CD8-positive, alpha-beta memory T cell (primary cell): ENCODE data around the gene SNAPC2. TPM values are rescaled to one million over a fixed set of nuclear protein-coding genes. Genes with fewer than 3 reads are reported as not detected.
"Not testable (repeated sequence)": the region's sequence is repeated elsewhere in the genome, so short reads cannot be mapped to it uniquely, and the experiment has no call there.

Experiments used
- CTCF ChIA-PET: fragments of 350-600 bp; sonication (Branson Sonifier 250); formaldehyde crosslinking; loops from one replicate; lab custom pipeline; 2021; ENCODE audit warnings: antibody characterized with exemption; lab: Charles Lee
- POLR2A ChIA-PET: fragments of 350-600 bp; sonication (Branson Sonifier 250); formaldehyde crosslinking; loops from one replicate; lab custom pipeline; 2021; ENCODE audit warnings: antibody characterized with exemption; lab: Charles Lee
- DNase-seq, 5 donors: peaks; one replicate each; pipeline versions ENCODE4 v3.0.0 to v3.0.0-alpha.2; 2020 to 2022; ENCODE audit warnings: mixed read lengths in 1 of 5
- H3K27ac ChIP-seq: one replicate; pipeline ENCODE4 v1.7.0; 2013; ENCODE audit warnings: low read depth, mild to moderate bottlenecking, low read length, moderate library complexity
- H3K27me3 ChIP-seq: 2 replicates; pipeline ENCODE4 v1.7.0; 2013; ENCODE audit warnings: low read length, mild to moderate bottlenecking; ENCODE audit not compliant: insufficient read depth, poor library complexity, severe bottlenecking
- H3K36me3 ChIP-seq: 2 replicates; pipeline ENCODE4 v1.7.0; 2013; ENCODE audit warnings: mild to moderate bottlenecking, low read length, moderate library complexity; ENCODE audit not compliant: insufficient read depth
- H3K4me1 ChIP-seq: 2 replicates; pipeline ENCODE4 v1.7.0; 2013; ENCODE audit warnings: mild to moderate bottlenecking, low read length, moderate library complexity; ENCODE audit not compliant: insufficient read depth
- H3K4me3 ChIP-seq: 2 replicates; pipeline ENCODE4 v1.7.0; 2013; ENCODE audit warnings: mild to moderate bottlenecking, low read length
- H3K9me3 ChIP-seq: 2 replicates; pipeline ENCODE4 v1.7.0; 2013; ENCODE audit warnings: mild to moderate bottlenecking, low read length
- H3K27ac Mint-ChIP-seq, 8 donors: one replicate each; pipeline ENCODE4 v1.8.0; 2020 to 2021; ENCODE audit warnings: mixed read lengths in 8 of 8, mild to moderate bottlenecking in 6 of 8, inconsistent platforms in 3 of 8, moderate library complexity in 3 of 8
- H3K27me3 Mint-ChIP-seq, 2 donors: one replicate each; pipeline ENCODE4 v1.8.0; 2020 to 2021; ENCODE audit warnings: mixed read lengths in 2 of 2, mild to moderate bottlenecking in 1 of 2, moderate library complexity in 1 of 2
- H3K36me3 Mint-ChIP-seq, 3 donors: one replicate each; pipeline ENCODE4 v1.8.0; 2020 to 2021; ENCODE audit warnings: mixed read lengths in 3 of 3, inconsistent platforms in 1 of 3, mild to moderate bottlenecking in 1 of 3
- H3K4me1 Mint-ChIP-seq, 3 donors: one replicate each; pipeline ENCODE4 v1.8.0; 2020 to 2021; ENCODE audit warnings: mixed read lengths in 3 of 3, inconsistent platforms in 1 of 3, mild to moderate bottlenecking in 1 of 3
- H3K4me3 Mint-ChIP-seq, 7 donors: one replicate each; pipeline ENCODE4 v1.8.0; 2020 to 2021; ENCODE audit warnings: mixed read lengths in 7 of 7, mild to moderate bottlenecking in 6 of 7, moderate library complexity in 4 of 7, inconsistent platforms in 2 of 7
- H3K9me3 Mint-ChIP-seq, 5 donors: one replicate each; pipeline ENCODE4 v1.8.0; 2020 to 2022; ENCODE audit warnings: mixed read lengths in 5 of 5, mild to moderate bottlenecking in 3 of 5, moderate library complexity in 2 of 5, inconsistent platforms in 1 of 5
- polyA plus RNA-seq: library from polyadenylated mRNA; unstranded; fragments of 300-500 nt; fragmentation: Illumina TruSeq; gene quantifications from one replicate; pipeline ENCODE4 v1.2.3, GENCODE V29; 2021
- total RNA-seq, 2 experiments: library from RNA; stranded (reverse); gene quantifications; one replicate each; pipeline ENCODE4 v1.2.3, GENCODE V29; 2021

SNAPC2 gene
- total and polyA plus RNA-seq, 3 experiments from 2014 or later: 17.4 to 21.9 (median 18.2) TPM

DNA sequence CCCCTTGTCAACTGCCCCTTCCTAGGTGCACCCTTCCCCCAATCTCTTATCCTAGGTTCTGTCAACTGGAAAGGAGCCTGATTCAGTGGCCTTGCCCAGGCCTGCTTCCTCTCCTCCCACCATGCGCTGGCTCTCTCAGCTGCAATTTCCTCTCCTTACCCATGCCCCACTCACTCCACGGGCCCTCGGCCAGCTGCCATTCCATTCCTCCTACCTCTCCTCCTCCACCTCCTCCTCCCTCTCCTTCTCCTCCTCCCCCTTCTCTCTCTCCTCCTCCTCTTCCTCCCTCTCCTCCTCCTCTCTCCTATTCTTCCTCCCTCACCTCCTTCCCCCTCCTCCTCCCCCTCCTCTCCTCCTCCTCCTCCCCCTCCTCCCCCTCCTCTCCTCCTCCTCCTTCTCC lies 32.9 kb downstream of the SNAPC2 start:
- Histone ChIP-seq H3K4me1 (no peaks in the 10 kb centered on the region), H3K36me3 (no peaks in the 10 kb centered on the region), H3K27ac (no peak overlapping the region), H3K4me3 (no peak overlapping the region), H3K9me3 (no peaks in the 10 kb centered on the region), H3K27me3 (no peaks in the 10 kb centered on the region)
- H3K36me3 Mint-ChIP-seq: peaks cover 0 to 4% (median 0%) of the 10 kb centered on the region in 3 donors
- POLR2A ChIA-PET: no interaction called here
- no peaks in the 10 kb centered on the region for H3K4me1 Mint-ChIP-seq
- no peak overlapping the region for H3K27ac Mint-ChIP-seq
- DNase-seq: no peak
- H3K9me3 Mint-ChIP-seq: no peaks in the 10 kb centered on the region
- no peak overlapping the region for H3K4me3 Mint-ChIP-seq
- CTCF ChIA-PET: no interaction called here
- no peaks in the 10 kb centered on the region for H3K27me3 Mint-ChIP-seq

DNA sequence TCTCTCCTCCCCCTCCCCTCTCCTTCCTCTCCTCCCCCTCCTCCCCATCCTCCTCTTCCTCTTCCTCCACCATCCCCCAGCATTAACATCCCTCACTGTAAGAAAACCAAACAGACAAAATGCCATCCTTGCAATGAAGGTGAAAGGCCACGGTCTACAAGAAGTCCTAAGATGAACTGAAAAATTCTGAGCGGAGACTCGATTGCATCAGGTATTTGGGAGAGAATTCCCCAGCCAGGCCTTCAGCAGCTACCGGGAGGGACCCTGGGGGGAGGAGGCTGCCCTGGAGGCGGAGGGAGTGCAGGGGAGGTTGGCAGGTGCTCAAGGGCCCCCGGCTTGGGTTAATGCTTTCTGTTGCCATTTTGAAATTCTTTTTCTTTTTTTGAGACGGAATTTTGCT lies 33.4 kb downstream of the SNAPC2 start:
- no peak for DNase-seq
- no peaks in the 10 kb centered on the region for H3K4me1 Mint-ChIP-seq
- Histone ChIP-seq H3K36me3 (no peaks in the 10 kb centered on the region), H3K4me1 (no peaks in the 10 kb centered on the region), H3K27ac (no peak overlapping the region), H3K27me3 (no peaks in the 10 kb centered on the region), H3K9me3 (no peaks in the 10 kb centered on the region), H3K4me3 (no peak overlapping the region)
- CTCF ChIA-PET: interaction anchor here (1.4 kb wide), 1 partner anchor 9 kb away, joined by 6 read pairs; no protein-coding TSS in a partner anchor
- POLR2A ChIA-PET: no interaction called here
- no peak overlapping the region for H3K4me3 Mint-ChIP-seq
- H3K27me3 Mint-ChIP-seq: no peaks in the 10 kb centered on the region
- H3K9me3 Mint-ChIP-seq: no peaks in the 10 kb centered on the region
- H3K36me3 Mint-ChIP-seq: peaks cover 0 to 8% (median 0%) of the 10 kb centered on the region in 3 donors
- no peak overlapping the region for H3K27ac Mint-ChIP-seq

DNA sequence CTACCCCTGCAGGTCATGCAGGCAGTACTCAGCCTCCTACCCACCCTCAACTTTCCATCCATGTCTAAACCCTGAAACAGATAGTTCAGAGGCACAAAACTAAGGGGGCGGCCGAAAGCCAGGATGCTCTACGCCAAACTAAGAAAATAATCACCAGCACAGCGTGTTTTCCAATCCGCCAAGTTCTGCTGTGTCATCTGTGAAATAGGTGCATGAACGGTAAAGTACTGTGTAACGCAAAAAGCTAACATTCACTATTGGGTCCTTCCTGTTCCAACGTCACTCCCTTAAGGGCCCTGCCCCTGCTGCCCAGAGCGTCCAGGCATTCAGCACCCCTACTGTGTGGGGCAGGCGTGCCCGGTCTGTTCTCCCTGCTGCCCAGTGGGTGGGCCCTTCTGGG lies 35.6 kb downstream of the SNAPC2 start:
- no peaks in the 10 kb centered on the region for H3K9me3 Mint-ChIP-seq
- peak overlapping the region in 1 of 8 donors; percentile 77 for H3K27ac Mint-ChIP-seq
- peaks cover 0 to 16% (median 0%) of the 10 kb centered on the region in 3 donors for H3K36me3 Mint-ChIP-seq
- no peak for DNase-seq
- Histone ChIP-seq H3K4me1 (no peaks in the 10 kb centered on the region), H3K27ac (no peak overlapping the region), H3K9me3 (no peaks in the 10 kb centered on the region), H3K4me3 (no peak overlapping the region), H3K27me3 (no peaks in the 10 kb centered on the region), H3K36me3 (no peaks in the 10 kb centered on the region)
- POLR2A ChIA-PET: interaction anchor here (0.7 kb wide), 1 partner anchor 443 kb away, joined by 9 read pairs; no protein-coding TSS in a partner anchor
- CTCF ChIA-PET: no interaction called here
- H3K4me1 Mint-ChIP-seq: no peaks in the 10 kb centered on the region
- no peaks in the 10 kb centered on the region for H3K27me3 Mint-ChIP-seq
- no peak overlapping the region for H3K4me3 Mint-ChIP-seq

DNA sequence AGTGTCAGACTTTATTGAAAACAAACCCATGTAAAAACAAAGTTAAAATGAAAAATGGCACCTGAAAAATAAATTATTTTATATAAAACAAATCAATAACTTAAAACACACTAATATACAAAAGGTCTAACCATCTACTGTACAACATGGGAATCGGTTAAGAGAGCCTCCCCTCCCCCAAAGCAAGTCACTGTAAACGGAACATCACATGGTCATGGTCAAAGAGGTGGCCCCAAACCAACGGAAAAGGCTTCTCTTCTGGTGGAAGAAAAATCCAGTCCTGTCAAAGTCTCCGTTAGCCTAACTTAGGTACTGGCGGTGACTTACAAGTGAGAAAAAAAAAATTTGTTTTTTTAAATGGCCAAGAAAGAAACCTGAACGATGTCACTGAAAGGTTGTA lies 39.1 kb downstream of the SNAPC2 start:
- Histone ChIP-seq H3K9me3 (no peaks in the 10 kb centered on the region), H3K4me3 (no peak overlapping the region), H3K27ac (no peak overlapping the region), H3K4me1 (no peaks in the 10 kb centered on the region), H3K27me3 (no peaks in the 10 kb centered on the region), H3K36me3 (peaks cover 5% of the 10 kb centered on the region)
- H3K4me3 Mint-ChIP-seq: no peak overlapping the region
- ChIA-PET POLR2A (no interaction called here), CTCF (interaction anchor here (1.3 kb wide), 1 partner anchor 15 kb away, joined by 5 read pairs; the partner anchor contains the start of gene TIMM44)
- no peaks in the 10 kb centered on the region for H3K9me3 Mint-ChIP-seq
- DNase-seq: no peak
- H3K27me3 Mint-ChIP-seq: no peaks in the 10 kb centered on the region
- H3K4me1 Mint-ChIP-seq: no peaks in the 10 kb centered on the region
- peak overlapping the region in 1 of 8 donors; percentile 73 for H3K27ac Mint-ChIP-seq
- peaks cover 4 to 43% (median 4%) of the 10 kb centered on the region in 3 donors for H3K36me3 Mint-ChIP-seq

DNA sequence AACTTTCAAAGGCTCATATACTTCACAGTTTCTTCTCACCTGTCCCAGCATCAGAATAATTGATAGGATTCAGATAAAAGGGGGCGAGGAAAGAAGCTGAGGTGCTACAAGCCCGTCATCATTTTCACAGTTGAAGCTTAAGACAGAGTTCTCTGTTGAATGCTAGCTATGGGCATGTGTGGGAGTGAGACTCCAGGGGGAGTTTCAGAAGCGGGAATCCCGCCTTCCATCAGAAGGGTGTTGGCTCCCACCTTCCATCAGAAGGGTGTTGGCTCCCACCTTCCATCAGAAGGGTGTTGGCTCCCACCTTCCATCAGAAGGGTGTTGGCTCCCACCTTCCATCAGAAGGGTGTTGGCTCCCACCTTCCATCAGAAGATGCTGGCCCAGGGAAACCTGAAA lies 40.9 kb downstream of the SNAPC2 start:
- H3K4me3 ChIP-seq, POLR2A ChIA-PET, H3K36me3 ChIP-seq, H3K27me3 ChIP-seq, H3K27ac ChIP-seq, H3K4me1 Mint-ChIP-seq, H3K27me3 Mint-ChIP-seq, CTCF ChIA-PET, DNase-seq, H3K27ac Mint-ChIP-seq, H3K9me3 Mint-ChIP-seq, H3K9me3 ChIP-seq, H3K4me1 ChIP-seq, H3K4me3 Mint-ChIP-seq: not testable (repeated sequence)
- peaks cover 4 to 57% (median 4%) of the 10 kb centered on the region in 3 donors for H3K36me3 Mint-ChIP-seq

DNA sequence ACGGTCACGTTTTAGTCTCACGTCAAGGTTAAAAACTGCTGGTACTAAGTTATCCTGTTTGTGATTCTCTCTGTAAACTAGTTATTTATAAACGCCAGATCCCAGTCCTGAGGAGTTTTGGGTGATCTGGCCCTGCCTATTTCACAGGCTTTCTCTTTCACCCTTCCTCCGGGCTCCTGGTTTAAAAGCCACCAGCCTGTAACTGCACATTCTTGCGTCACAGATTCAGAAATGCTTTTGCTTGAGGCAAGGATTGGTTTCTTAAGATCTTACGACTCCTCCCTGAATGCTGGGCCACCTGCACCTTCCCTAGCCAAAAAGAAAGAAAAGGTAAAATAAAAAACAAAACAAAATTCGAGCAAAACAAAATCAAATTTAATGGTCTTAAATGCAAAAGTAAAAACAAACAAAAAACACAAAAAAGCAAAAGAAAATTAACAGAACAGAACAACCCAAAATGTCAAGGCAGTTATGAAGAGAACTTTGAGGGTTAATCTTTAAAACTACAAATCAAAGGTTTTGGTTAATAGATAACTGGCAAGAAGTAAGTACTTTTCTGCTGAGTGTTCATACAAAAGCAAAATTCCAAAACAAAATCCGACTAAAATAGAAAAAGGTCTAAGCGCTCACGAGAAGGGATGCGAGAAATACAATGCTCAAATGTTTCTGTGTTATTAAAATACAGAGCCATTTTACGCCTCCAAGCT lies 41.9 kb downstream of the SNAPC2 start:
- H3K36me3 Mint-ChIP-seq: peaks cover 4 to 66% (median 7%) of the 10 kb centered on the region in 3 donors
- POLR2A ChIA-PET: no interaction called here
- peak overlapping the region in 1 of 8 donors; percentile 56 for H3K27ac Mint-ChIP-seq

DNA sequence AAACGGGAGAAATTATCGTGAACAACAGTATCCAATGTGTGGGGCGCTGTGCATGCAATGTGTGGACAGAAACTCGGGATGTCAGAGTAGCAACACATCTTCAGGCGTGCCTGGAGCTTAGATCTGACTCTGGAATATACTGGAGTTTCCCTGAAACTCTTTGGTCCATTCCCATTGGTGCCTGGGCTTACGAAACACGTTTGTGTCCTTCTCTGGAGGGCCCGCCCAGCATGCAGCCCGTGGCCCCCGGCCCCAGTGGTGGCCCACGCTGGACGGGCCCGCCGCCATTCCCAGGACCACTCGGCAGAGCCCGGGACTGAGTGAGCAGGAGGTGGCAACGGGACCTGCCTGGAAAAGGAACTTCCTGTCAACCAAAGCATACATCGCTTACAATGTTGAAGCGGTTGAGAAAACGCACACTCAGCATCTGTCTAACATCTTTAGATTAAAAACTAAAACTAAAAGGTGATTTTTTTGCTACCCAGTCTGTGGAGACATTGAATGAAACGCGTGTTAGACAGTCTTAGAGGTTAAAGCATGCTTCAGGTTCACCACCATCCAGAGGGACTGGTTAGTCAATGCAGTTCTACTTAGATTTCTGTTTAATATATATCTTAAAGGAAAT lies 42.6 kb downstream of the SNAPC2 start:
- Mint-ChIP-seq H3K36me3 (peaks cover 4 to 71% (median 7%) of the 10 kb centered on the region in 3 donors), H3K27me3 (peaks cover 0 to 1% of the 10 kb centered on the region in 2 donors), H3K4me3 (no peak overlapping the region), H3K9me3 (no peaks in the 10 kb centered on the region), H3K27ac (peak overlapping the region in 1 of 8 donors; percentile 38), H3K4me1 (no peaks in the 10 kb centered on the region)
- CTCF ChIA-PET: no interaction called here
- Histone ChIP-seq H3K27ac (no peak overlapping the region), H3K9me3 (no peaks in the 10 kb centered on the region), H3K27me3 (no peaks in the 10 kb centered on the region), H3K4me1 (no peaks in the 10 kb centered on the region), H3K4me3 (no peak overlapping the region), H3K36me3 (peaks cover 5% of the 10 kb centered on the region)
- POLR2A ChIA-PET: no interaction called here
- no peak for DNase-seq

More for the DNA sequence above, 41.9 kb downstream of the SNAPC2 start:
- H3K9me3 ChIP-seq: no peaks in the 10 kb centered on the region
- peaks cover 5% of the 10 kb centered on the region for H3K36me3 ChIP-seq
- no peaks in the 10 kb centered on the region for H3K4me1 Mint-ChIP-seq
- no peak overlapping the region for H3K4me3 ChIP-seq
- no peak overlapping the region for H3K27ac ChIP-seq
- H3K4me3 Mint-ChIP-seq: no peak overlapping the region
- CTCF ChIA-PET: no interaction called here
- peaks cover 0 to 1% of the 10 kb centered on the region in 2 donors for H3K27me3 Mint-ChIP-seq
- H3K4me1 ChIP-seq: no peaks in the 10 kb centered on the region
- DNase-seq: no peak
- no peaks in the 10 kb centered on the region for H3K9me3 Mint-ChIP-seq
- H3K27me3 ChIP-seq: no peaks in the 10 kb centered on the region

DNA sequence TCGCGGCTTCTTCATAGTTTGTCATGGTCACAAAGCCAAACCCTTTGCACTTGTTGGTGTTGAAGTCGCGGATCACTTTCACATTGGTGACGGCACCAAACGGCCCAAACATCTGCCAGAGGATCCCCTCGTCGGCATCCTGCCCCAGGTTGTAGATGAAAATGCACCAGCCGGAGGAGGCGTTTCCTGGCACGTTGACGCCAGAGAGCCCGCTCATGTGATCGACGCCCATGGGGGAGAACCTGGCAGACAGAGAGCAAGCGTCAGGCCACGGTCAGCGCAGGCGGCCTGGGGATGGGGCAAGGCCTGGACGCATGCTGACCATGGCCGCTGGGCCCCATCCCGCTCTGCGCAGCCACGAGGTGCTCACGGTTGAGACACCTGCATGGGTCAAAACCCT lies 43.4 kb downstream of the SNAPC2 start:
- no peaks in the 10 kb centered on the region for H3K9me3 ChIP-seq
- H3K36me3 Mint-ChIP-seq: peaks cover 4 to 72% (median 7%) of the 10 kb centered on the region in 3 donors
- H3K4me1 ChIP-seq: no peaks in the 10 kb centered on the region
- H3K27me3 Mint-ChIP-seq: peaks cover 0 to 1% of the 10 kb centered on the region in 2 donors
- ChIA-PET CTCF (interaction anchor here (1.0 kb wide), 1 partner anchor 19 kb away, joined by 3 read pairs; no protein-coding TSS in a partner anchor), POLR2A (no interaction called here)
- peaks cover 5% of the 10 kb centered on the region for H3K36me3 ChIP-seq
- H3K27ac Mint-ChIP-seq: no peak overlapping the region
- no peak overlapping the region for H3K4me3 Mint-ChIP-seq
- H3K27me3 ChIP-seq: no peaks in the 10 kb centered on the region
- DNase-seq: no peak
- H3K9me3 Mint-ChIP-seq: no peaks in the 10 kb centered on the region
- no peaks in the 10 kb centered on the region for H3K4me1 Mint-ChIP-seq
- no peak overlapping the region for H3K27ac ChIP-seq
- no peak overlapping the region for H3K4me3 ChIP-seq
